GM12892 (cell line): Measurements from ENCODE around the gene BEND6.

Source experiments
- POLR2A ChIP-seq: IDR thresholded peaks from 2 replicates; pipeline ENCODE4 v1.6.1; 2011; ENCODE audit warnings: low read depth, low read length, control low read depth
- POLR2AphosphoS5 ChIP-seq: IDR thresholded peaks from 2 replicates; pipeline ENCODE4 v1.6.1; 2011; ENCODE audit warnings: low read depth, low read length, control low read depth

GRCh38 chr6:57017069-57017468 is 62.2 kb downstream of the BEND6 start:
- TF ChIP-seq POLR2AphosphoS5 = no peak
- no peak for TF ChIP-seq POLR2A
